ENCODE results near the gene GADD45A.

- TF ChIP-seq EZH2 (IDR thresholded peaks at IDR 0.05; ENCODE audit: insufficient read depth, low read length), result no peak
- TF ChIP-seq CTCF (IDR thresholded peaks at IDR 0.05; ENCODE audit: insufficient read depth, low read depth, low read length), result no peak
Observed at GRCh38 chr1:67700220-67700619, 15.2 kb downstream of the GADD45A start.
